CD14-positive monocyte (primary cell): ENCODE results near the gene SNRNP27. TPM values are rescaled to one million over a fixed set of nuclear protein-coding genes. Genes with fewer than 3 reads are reported as not detected.
"Not testable (repeated sequence)": the region's sequence is repeated elsewhere in the genome, so short reads cannot be mapped to it uniquely, and the experiment has no call there.

ENCODE experiments used
- DNase-seq, 3 donors: peaks; one replicate each; pipeline ENCODE4 v3.0.0-alpha.2; 2011 to 2022
- H2AFZ ChIP-seq: 2 replicates; pipeline ENCODE4 v1.6.0; 2012; ENCODE audit warnings: mild to moderate bottlenecking, low read depth, low read length, inconsistent platforms; ENCODE audit not compliant: insufficient read depth, poor library complexity, severe bottlenecking
- H3K27ac ChIP-seq, 2 donors: 1 replicate in 1 of 2; 2 replicates in 1 of 2; pipeline ENCODE4 v1.5.1; 2012 to 2013; ENCODE audit warnings: low read length in 2 of 2, control low read depth in 1 of 2, inconsistent platforms in 1 of 2, low read depth in 1 of 2, mild to moderate bottlenecking in 1 of 2
- H3K27me3 ChIP-seq, 2 donors: one replicate each; pipeline versions ENCODE4 v1.6.0 to v1.6.1; 2011 to 2013; ENCODE audit warnings: low read length in 2 of 2; ENCODE audit not compliant: control insufficient read depth in 2 of 2, insufficient read depth in 2 of 2
- H3K36me3 ChIP-seq, 2 donors: replicated peaks in 1 of 2; 1 replicate in 1 of 2; 2 replicates in 1 of 2; pipeline versions ENCODE4 v1.5.1 to v1.6.1; 2012 to 2013; ENCODE audit warnings: low read length in 2 of 2, control low read depth in 1 of 2, inconsistent platforms in 1 of 2, mild to moderate bottlenecking in 1 of 2; ENCODE audit not compliant: insufficient read depth in 2 of 2, control insufficient read depth in 1 of 2
- H3K4me1 ChIP-seq, 2 donors: 1 replicate in 1 of 2; 2 replicates in 1 of 2; pipeline versions ENCODE4 v1.5.1 to v1.6.1; 2012 to 2013; ENCODE audit warnings: low read length in 2 of 2, control low read depth in 1 of 2, inconsistent platforms in 1 of 2, mild to moderate bottlenecking in 1 of 2, moderate library complexity in 1 of 2; ENCODE audit not compliant: insufficient read depth in 2 of 2, control insufficient read depth in 1 of 2
- H3K4me2 ChIP-seq: replicated peaks from 2 replicates; pipeline ENCODE3; 2012; ENCODE audit warnings: low read length, moderate library complexity, mild to moderate bottlenecking; ENCODE audit not compliant: poor library complexity, severe bottlenecking; ENCODE audit errors: extremely low read depth
- H3K4me3 ChIP-seq, 3 experiments: fragments of 200-600 bp in 1 of 3; sonication (generic) in 1 of 3; replicated peaks in 1 of 3; 1 replicate in 2 of 3; 2 replicates in 1 of 3; pipeline ENCODE4 v1.5.1; 2011 to 2013; ENCODE audit warnings: low read length in 3 of 3, mild to moderate bottlenecking in 3 of 3, control low read depth in 2 of 3, low read depth in 2 of 3, inconsistent platforms in 1 of 3, moderate library complexity in 1 of 3
- H3K79me2 ChIP-seq: 2 replicates; pipeline ENCODE4 v1.6.0; 2012; ENCODE audit warnings: mild to moderate bottlenecking, control low read depth, inconsistent platforms, low read length, moderate library complexity; ENCODE audit not compliant: insufficient read depth
- H3K9ac ChIP-seq: 2 replicates; pipeline ENCODE4 v1.6.0; 2017; ENCODE audit warnings: low read length, mild to moderate bottlenecking; ENCODE audit not compliant: insufficient read depth, poor library complexity, severe bottlenecking
- H3K9me3 ChIP-seq, 2 donors: replicated peaks in 1 of 2; 1 replicate in 1 of 2; 2 replicates in 1 of 2; pipeline versions ENCODE4 v1.5.1 to v1.6.1; 2012 to 2013; ENCODE audit warnings: low read length in 2 of 2, control low read depth in 1 of 2; ENCODE audit not compliant: control insufficient read depth in 1 of 2, insufficient read depth in 1 of 2
- H4K20me1 ChIP-seq: 2 replicates; pipeline ENCODE4 v1.6.0; 2012; ENCODE audit warnings: mild to moderate bottlenecking, low read length, control low read depth, moderate library complexity; ENCODE audit not compliant: insufficient read depth
- H3K27ac Mint-ChIP-seq, 7 donors: one replicate each; pipeline ENCODE4 v1.8.0; 2020; ENCODE audit warnings: mild to moderate bottlenecking in 7 of 7, mixed read lengths in 7 of 7, moderate library complexity in 6 of 7, inconsistent platforms in 2 of 7
- H3K27me3 Mint-ChIP-seq, 3 donors: one replicate each; pipeline ENCODE4 v1.8.0; 2021 to 2022; ENCODE audit warnings: low read depth in 3 of 3, mild to moderate bottlenecking in 3 of 3, mixed read lengths in 3 of 3, moderate library complexity in 3 of 3, inconsistent platforms in 1 of 3
- H3K36me3 Mint-ChIP-seq, 2 donors: one replicate each; pipeline ENCODE4 v1.8.0; 2020; ENCODE audit warnings: mixed read lengths in 2 of 2, inconsistent platforms in 1 of 2, mild to moderate bottlenecking in 1 of 2
- H3K4me1 Mint-ChIP-seq: one replicate; pipeline ENCODE4 v1.8.0; 2020; ENCODE audit warnings: mild to moderate bottlenecking, mixed read lengths
- H3K4me3 Mint-ChIP-seq, 2 donors: one replicate each; pipeline ENCODE4 v1.8.0; 2020; ENCODE audit warnings: mild to moderate bottlenecking in 2 of 2, mixed read lengths in 2 of 2, moderate library complexity in 1 of 2
- H3K9me3 Mint-ChIP-seq, 7 donors: one replicate each; pipeline ENCODE4 v1.8.0; 2020 to 2022; ENCODE audit warnings: mixed read lengths in 7 of 7, mild to moderate bottlenecking in 6 of 7, moderate library complexity in 6 of 7, inconsistent platforms in 2 of 7
- WGBS: methylation state at CpG from one replicate; pipeline ENCODE4 v1.1.5; 2013; ENCODE audit warnings: missing lambda C conversion rate; ENCODE audit not compliant: insufficient coverage; 5-methylcytosine and 5-hydroxymethylcytosine counted together
- intact Hi-C, 2 donors: fragments of 100-400 bp; cut with micrococcal nuclease; formaldehyde crosslinking; loops; one replicate each; pipeline versions ENCODE4 v1.15.0 to v1.15.1; 2023
- polyA plus RNA-seq, 3 donors: library from polyadenylated mRNA; depleted of rRNA in 1 of 3; unstranded in 2 of 3; stranded (reverse) in 1 of 3; fragments of 300-500 nt in 2 of 3; fragments of >200 nt in 1 of 3; fragmentation: Illumina TruSeq in 2 of 3; gene quantifications; 1 replicate in 2 of 3; 2 replicates in 1 of 3; pipeline ENCODE4 v1.2.3, GENCODE V29; 2012 to 2021
- TF ChIP-seq, protein P1 (sequence below): fragments of 200-600 bp; IDR thresholded peaks from one replicate; pipeline ENCODE4 v1.8.0; 2022; ENCODE audit warnings: antibody characterized with exemption, mild to moderate bottlenecking

Gene SNRNP27
- polyA plus RNA-seq, 3 donors = 15.6 to 54.8 (median 47.4) TPM

DNA sequence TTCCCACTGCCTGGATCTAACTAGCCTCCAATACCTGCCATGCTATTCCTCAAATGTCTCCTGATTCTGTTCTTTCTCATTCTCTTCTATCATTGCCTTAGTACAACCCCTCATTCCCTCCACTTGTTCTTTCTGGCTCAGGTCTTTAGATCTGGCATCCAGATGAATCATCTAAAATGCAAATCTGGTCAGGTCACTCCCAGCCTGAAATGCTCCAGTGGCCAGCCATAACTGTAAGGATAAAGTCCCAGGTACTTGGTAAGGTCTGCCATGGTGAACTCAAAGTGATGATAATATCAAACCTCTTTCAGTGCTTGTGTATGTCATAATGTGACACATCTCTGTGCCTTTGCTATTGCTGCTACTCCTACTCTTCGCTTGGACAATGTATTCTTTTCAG, 2.9 kb upstream of the SNRNP27 start:
- TF ChIP-seq, protein P1, sequence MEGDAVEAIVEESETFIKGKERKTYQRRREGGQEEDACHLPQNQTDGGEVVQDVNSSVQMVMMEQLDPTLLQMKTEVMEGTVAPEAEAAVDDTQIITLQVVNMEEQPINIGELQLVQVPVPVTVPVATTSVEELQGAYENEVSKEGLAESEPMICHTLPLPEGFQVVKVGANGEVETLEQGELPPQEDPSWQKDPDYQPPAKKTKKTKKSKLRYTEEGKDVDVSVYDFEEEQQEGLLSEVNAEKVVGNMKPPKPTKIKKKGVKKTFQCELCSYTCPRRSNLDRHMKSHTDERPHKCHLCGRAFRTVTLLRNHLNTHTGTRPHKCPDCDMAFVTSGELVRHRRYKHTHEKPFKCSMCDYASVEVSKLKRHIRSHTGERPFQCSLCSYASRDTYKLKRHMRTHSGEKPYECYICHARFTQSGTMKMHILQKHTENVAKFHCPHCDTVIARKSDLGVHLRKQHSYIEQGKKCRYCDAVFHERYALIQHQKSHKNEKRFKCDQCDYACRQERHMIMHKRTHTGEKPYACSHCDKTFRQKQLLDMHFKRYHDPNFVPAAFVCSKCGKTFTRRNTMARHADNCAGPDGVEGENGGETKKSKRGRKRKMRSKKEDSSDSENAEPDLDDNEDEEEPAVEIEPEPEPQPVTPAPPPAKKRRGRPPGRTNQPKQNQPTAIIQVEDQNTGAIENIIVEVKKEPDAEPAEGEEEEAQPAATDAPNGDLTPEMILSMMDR = no peak
- no peak overlapping the region for H3K4me3 Mint-ChIP-seq
- peaks cover 8% of the 10 kb centered on the region for H4K20me1 ChIP-seq
- H3K4me1 Mint-ChIP-seq = peaks cover 15% of the 10 kb centered on the region
- H3K4me2 ChIP-seq = no peak overlapping the region
- no peak overlapping the region for H3K4me3 ChIP-seq
- H3K27ac Mint-ChIP-seq = peak overlapping the region in 1 of 7 donors; percentile 34
- no peaks in the 10 kb centered on the region for H3K9me3 Mint-ChIP-seq
- intact Hi-C loops = no loop called here
- WGBS = no CpG with 5 or more reads among the region's 1 CpG
- no peak overlapping the region for H2AFZ ChIP-seq
- H3K27me3 Mint-ChIP-seq = peaks cover 0 to 2% (median 0%) of the 10 kb centered on the region in 3 donors
- H3K27me3 ChIP-seq = no peaks in the 10 kb centered on the region
- H3K36me3 Mint-ChIP-seq = peaks cover 4 to 7% of the 10 kb centered on the region in 2 donors
- H3K27ac ChIP-seq = no peak overlapping the region
- H3K9me3 ChIP-seq = no peaks in the 10 kb centered on the region
- H3K79me2 ChIP-seq = peaks cover 23% of the 10 kb centered on the region
- H3K9ac ChIP-seq = no peak overlapping the region
- no peak for DNase-seq
- H3K4me1 ChIP-seq = peaks cover 10 to 14% of the 10 kb centered on the region in 2 donors
- peaks cover under 1 to 3% of the 10 kb centered on the region in 2 donors for H3K36me3 ChIP-seq

DNA sequence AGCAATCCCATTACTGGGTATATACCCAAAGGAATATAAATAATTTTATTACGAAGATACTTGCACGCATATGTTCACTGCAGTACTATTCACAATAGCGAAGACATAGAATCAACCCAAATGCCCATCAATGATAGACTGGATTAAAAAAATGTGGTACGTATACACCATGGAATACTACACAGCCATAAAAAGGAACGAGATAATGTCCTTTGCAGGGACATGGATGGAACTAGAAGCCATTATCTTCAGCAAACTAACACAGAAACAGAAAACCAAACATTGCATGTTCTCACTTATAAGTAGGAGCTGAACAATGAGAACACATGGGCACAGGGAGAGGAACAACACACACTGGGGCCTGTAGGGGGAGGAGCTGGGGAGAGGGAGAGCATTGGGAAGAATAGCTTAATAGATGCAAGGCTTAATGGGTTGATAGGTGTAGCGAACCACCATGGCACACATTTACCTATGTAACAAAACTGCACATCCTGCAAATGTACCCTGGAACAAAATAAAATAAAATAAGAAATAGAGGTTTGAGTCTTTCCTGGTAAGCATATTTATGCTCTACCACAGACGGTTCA, 825 bp upstream of the SNRNP27 start:
- H3K27me3 ChIP-seq, H3K9me3 Mint-ChIP-seq, H3K27me3 Mint-ChIP-seq, H3K9me3 ChIP-seq, intact Hi-C loops, H3K9ac ChIP-seq, H4K20me1 ChIP-seq, DNase-seq: not testable (repeated sequence)
- Histone ChIP-seq H3K36me3 (peaks cover 19 to 21% of the 10 kb centered on the region in 2 donors), H3K79me2 (peaks cover 31% of the 10 kb centered on the region), H3K27ac (peak overlapping the region in 1 of 2 donors; percentile 83), H3K4me2 (peak overlapping the region; percentile 74), H3K4me3 (peak overlapping the region in 1 of 3 experiments; percentile 87), H2AFZ (peak overlapping the region; percentile 94), H3K4me1 (peaks cover 10 to 14% of the 10 kb centered on the region in 2 donors)
- peaks cover 21 to 27% of the 10 kb centered on the region in 2 donors for H3K36me3 Mint-ChIP-seq
- H3K27ac Mint-ChIP-seq = peak overlapping the region in 1 of 7 donors; percentile 98
- 100% methylated on average over 2 of the region's 7 CpGs for WGBS
- H3K4me1 Mint-ChIP-seq = peaks cover 21% of the 10 kb centered on the region
- peak overlapping the region in 1 of 2 donors; percentile 99 for H3K4me3 Mint-ChIP-seq

DNA sequence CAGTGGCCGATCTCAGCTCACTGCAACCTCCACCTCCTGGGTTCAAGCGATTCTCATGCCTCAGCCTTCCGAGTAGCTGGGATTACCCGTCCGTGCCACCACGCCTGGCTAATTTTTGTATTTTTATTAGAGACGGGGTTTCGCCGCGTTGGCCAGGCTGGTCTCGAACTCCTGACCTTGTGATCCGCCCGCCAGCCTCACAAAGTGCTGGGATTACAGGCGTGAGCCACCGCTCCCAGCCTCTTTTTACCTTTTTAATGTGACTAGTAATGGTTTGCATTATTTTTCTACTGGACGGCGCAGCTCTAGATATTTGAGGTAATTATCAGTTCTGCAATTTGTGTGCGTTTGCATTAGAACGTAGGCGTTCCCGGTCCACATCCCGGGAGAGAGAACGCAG, 981 bp downstream of the SNRNP27 start:
- H3K4me1 ChIP-seq = peaks cover 10 to 14% of the 10 kb centered on the region in 2 donors
- H3K9ac ChIP-seq = peak overlapping the region; percentile 78
- DNase-seq, H3K27me3 ChIP-seq, H3K27me3 Mint-ChIP-seq, intact Hi-C loops, H3K9me3 Mint-ChIP-seq, H3K9me3 ChIP-seq, H4K20me1 ChIP-seq: not testable (repeated sequence)
- WGBS = 64% methylated on average over 20 of the region's 23 CpGs
- H3K4me2 ChIP-seq = peak overlapping the region; percentile 74
- Mint-ChIP-seq H3K27ac (peak overlapping the region in 4 of 7 donors; percentile 38 to 98 (median 69)), H3K36me3 (peaks cover 35 to 45% of the 10 kb centered on the region in 2 donors), H3K4me1 (peaks cover 23% of the 10 kb centered on the region), H3K4me3 (peak overlapping the region; percentile 99 to 100)
- H2AFZ ChIP-seq = peak overlapping the region; percentile 94
- H3K27ac ChIP-seq = peak overlapping the region in 1 of 2 donors; percentile 22
- peaks cover 49% of the 10 kb centered on the region for H3K79me2 ChIP-seq
- H3K36me3 ChIP-seq = peaks cover 30 to 39% of the 10 kb centered on the region in 2 donors
- H3K4me3 ChIP-seq = peak overlapping the region; percentile 73 to 95 (median 87)
